GM21786 (cell line): ENCODE results near the gene SERGEF.

Source experiments
- ATAC-seq: cut with Tn5 transposase; IDR thresholded peaks from one replicate; pipeline ENCODE4 v1.9.1; 2021; ENCODE audit not compliant: unreplicated experiment

Gene SERGEF

DNA sequence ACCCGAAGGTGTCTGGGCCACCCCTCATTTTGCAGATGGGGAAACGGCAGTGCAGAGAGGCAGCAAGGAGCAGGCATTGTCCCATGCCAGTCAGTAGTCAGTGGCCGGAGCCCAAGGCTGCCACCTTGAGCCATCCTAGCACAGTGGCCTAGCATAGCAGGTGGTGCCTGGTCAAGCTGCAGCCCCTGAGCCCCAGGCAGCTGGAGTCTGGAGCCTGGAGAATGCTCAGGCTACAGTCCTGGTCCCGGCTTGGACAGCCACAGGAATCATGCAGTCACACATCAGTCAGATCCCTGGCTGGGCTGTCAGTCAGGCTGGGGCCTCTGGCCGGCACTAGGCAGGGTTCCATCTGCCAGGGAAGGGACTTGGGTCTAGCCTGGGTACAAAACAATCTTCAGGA, 259.7 kb downstream of the SERGEF start:
- ATAC-seq, result no peak

DNA sequence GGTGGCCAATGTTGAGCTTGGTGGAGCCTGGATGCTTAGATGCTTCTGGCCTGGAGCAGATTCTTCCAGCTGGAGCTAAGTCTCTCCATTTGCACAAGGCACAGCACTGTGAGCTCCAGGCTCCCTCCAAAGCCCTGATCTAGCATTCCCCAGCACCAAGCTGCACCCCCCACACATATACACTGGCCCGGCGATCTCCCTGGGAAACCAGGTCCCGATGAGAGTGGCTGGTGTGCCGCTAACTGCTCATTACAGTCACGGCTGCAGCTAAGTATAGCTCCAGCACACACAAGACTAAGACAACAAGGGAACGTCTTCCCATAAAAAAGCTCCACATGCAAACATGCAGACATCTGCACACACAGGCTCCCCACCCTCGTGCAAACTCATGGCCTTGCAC, 260.7 kb downstream of the SERGEF start:
- no peak for ATAC-seq

DNA sequence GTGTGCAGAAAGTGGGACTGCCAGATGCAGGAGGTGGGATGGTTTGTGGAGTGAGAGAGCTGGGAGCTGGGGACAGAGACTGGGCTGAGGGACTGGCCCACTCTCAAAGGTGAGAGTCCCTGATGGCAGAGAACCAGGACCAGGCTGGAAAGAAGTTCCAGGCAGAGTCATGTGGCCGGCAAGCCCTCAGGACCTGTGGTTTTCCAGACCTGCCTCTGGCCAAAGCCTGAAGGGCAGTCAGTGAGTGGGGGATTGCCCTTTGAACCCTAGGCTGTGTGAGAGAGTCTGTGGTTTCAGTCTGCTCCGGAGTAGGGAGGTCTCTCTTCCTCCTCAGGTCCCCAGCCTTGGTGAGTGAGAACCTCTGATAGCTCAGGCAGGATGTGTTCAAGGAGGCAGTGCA, 261.3 kb downstream of the SERGEF start:
- no peak for ATAC-seq

DNA sequence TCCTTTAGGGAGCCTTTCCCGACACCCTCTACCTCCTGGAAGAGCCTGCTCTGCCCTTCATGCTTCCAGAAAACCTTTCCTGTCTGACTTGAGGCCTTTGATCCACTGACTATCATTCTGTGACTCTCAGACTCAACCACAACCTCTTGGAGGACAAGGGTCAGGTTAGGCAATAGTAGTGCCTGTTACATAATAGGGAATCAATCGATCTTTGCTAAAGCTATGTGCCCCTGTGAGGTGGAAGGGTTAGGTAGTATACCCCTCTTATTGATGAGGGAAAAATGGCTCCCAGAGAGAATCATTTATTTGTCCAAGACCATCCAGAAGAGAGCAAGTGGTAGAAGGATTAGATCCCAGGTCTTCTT, 262.1 kb downstream of the SERGEF start:
- no peak for ATAC-seq

DNA sequence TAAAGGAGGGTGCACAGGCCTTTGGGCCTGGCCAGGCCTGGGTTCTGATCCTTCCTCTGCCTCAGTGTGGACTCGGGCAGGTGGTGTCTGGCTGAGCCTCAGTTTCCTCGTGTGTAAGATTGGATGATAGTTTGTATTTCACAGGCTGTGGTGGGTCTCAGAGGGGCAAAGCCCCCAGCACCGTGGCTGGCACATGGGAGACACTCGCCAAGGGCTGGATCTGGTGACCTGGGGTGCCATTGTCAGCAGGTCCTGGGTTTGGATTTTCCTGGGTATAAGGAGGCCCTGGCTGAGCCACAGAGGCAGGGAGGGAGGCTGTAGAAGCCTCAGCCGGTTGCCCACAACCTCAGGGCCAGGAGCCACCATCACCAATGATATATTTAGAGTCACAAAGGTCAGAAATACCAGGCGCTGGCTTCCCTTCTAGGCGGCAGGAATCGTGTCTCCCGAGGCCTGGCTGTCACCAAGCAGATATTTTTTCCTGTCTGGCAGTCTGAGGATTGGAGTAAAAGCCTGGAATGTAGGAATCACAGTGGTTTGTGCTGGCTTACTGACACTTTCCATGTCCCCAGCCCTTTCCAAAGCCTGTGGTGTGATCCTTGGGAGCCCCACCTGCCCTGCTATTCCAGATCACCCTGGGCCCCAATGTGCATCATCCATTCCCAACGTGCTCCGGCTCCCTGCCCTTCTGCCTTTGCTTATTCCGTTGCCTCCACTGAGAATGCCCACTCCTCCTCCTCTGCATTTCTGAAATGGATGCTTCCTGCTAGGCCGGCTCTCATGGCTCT, 262.6 kb downstream of the SERGEF start:
- ATAC-seq, result no peak

DNA sequence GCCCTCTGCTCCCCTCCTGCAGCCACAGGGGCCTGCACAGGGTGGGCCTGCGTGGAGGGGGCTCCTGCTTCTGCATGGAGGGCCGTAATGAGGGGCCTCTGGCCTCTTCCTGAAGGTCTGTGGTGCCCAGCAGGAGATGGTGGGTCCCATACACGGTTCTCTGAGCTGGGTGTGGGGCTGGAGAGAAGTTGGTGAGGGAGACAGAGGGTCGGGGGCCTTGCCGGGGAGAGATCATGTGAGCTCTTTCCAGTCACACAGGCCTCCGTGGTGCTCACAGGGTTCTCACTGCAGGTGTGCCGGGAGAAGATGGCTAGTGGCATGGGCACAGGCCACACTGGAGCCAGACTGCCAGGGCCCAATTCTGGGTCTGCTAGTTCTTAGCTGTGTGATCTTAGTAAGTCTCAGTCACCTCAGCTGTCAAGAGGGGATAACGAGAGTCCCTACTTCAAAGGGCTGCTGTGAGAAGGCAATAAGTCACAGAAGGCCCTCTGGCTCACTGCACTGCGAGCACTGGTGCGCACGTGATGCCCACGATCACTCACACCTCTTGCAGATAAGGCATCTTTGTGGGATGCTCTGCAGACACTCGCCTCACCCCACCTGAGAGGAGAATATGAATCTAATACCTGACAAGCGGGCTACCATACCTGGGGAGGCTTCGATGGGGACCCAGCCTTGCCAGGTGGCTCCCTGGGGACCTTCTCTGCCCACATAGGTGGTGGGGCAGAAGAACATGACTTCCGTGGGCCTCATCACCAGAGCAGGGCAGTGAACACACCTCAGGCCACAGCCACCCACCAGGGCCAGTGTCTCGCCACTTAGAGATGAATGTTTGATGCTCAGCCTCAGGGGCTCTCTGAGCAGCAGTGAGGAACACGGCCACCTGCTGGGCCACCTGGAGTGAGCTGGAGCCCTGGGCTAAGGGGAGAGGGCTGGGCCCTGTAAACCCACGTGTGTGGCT, 263.8 kb downstream of the SERGEF start:
- no peak for ATAC-seq

DNA sequence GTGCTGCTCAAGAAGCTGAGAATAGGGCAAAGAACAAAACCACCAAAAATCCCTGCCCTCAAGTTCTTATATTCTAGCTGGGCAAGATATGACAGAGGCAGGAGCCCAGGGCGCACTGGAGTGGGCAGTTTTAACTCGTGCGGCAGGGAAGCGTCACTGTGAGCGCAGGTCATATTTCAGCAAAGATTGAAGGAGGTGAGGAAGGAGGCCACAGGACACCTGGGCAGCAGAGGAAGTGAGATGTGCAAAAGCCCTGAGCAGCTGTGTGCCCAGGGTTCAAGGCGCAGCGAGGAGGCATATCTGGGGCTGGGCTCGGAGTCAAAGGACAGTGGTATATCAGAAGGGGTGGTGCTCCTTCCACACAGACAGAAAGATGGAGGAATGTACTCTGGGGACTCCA, 264.8 kb downstream of the SERGEF start:
- no peak for ATAC-seq

DNA sequence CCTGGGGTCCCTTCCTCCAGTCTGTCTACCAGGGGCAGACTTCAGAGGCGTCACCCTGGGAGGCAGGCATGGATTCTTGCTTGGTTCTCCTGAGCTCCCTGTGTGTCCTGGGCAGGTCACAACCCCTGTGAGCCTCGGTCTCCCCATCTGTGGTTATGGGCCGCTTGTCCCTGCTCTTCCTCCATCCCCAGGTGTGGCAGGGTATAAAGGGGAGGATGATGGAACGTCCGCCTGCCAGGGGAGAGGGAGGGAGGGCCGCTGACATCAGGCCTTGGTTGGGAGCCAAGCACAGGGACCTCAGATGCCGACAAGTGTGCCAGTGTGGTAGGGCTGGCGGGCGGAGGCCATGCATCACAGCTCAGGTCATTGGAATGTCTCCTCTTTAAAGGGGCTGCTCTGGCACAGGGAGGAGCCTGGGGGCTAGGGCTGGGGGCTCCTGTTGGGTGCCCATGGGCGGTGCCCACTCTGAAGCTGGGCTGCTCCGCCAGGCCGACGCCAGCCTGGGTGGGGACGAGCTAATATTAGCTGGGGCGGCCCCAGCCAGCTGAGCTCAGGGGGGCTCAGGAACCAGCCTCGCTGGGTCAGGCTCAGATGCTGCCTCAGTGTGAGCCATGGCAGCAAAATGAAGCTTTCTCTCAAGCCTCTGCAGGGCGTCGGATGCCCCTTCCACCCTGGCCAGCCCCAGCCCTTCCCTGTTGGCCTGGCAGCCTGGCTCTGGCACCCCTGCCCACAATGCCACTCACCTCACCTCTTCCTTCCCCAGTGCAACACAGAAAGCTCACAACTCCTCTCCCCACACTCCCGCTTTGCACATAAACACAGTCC, 265.5 kb downstream of the SERGEF start:
- ATAC-seq, result no peak

DNA sequence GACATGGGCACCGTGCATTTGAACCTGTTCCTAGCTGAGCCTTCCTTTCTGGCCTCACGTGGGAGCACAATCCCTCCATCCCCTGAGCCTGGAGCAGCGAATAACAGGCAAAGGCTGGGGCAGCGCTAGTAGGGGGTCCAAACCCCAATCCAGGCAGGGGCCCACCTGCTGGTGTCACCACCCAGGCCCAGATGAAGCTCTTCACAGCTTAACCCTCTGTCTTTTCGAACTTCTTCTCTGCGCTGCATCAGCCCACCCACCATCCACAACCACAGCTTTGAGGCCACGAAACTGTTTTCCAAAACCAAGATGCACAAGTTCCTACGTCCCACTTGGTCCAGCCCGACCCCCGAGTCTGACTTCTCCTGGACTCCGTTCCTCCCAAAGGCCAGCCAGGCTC, 266.8 kb downstream of the SERGEF start:
- ATAC-seq, result no peak

DNA sequence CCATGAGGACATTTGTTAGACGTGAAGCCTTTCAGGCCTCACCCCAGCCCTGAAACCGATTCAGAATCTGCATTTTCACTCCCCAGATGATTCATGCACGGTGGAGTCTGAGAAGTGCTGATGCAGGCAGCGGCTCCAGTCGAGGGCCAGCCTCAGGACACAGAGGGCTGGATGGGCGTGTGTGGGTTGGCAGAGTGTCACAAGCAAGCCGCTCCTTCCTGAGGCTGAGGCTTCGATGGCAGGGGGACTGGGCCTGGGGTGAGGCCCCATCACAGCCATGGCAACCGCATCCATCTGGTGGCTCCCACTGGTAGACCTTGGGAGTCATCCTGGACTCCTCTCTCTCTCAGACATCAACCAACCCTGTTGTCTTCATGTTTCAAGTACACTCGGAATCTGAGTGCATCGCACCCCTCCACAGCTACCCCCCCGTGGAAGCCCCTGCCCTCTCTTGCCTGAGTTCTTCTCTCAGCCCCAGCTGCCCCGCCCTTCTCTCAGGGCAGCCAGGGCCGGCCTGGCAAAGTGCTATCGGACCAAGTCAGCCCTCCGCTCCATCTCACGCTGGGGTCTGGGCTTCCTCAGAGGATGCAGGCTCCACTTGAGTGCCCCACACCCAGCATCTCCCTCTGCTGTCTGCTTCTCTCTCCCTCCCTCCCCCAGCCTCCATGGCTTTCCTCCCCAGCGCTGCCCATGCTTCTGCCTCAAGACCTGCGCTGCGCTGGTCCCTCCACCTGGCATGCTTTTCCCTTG, 267.6 kb downstream of the SERGEF start:
- ATAC-seq, result no peak

DNA sequence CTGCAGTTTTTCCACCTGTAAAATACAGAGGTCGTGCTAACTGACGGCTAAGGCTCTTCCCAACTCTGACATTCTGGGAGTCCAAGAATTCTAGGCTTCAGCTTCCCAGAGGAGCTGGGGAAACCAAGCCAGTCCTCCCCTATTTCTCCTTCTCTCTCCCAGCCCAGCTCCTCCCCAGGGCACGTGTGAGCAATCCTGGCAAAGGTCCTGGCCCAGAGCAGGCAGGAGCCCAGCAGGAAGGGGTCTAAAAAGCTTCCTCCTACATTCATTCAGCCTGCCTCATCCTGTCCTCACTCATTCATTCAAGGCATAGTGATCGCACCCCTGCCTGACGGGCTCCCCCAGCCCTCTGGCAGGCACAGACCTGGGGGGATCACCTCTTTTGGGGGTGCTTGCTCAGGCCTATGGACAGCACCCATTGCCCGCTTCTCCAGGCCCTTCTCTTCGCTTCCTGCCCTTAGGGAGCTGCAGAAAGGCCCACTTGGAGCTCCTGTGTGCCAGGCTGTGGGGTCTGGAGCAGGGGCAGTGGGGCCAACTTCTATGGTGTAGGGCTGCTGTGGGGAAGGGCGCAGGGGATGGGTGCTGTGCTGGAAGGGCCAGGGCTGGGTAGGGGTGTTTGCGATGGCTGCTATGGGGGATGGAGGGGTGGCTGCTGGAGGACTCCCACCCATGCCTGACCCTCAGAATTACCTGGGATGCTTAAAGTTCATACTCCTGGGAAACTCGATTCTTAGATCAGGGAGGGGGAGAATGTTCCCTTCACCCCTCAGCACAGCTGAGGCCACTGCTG, 268.5 kb downstream of the SERGEF start:
- no peak for ATAC-seq

DNA sequence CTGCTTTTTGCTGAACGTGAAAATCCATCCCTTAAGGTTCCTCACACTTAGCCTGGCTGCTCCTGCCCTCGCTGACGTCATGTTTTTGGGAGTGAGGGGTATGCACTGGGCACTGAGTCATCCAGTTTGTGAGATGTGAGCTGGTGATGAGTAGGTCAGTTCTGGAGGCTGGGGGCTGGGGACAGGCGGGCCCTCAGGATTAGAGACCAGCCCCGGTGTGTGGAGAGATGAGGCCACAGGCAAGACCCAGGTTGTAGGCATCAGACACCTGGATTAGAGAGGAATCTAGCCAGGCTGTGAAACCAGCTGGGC, 269.1 kb downstream of the SERGEF start:
- no peak for ATAC-seq

DNA sequence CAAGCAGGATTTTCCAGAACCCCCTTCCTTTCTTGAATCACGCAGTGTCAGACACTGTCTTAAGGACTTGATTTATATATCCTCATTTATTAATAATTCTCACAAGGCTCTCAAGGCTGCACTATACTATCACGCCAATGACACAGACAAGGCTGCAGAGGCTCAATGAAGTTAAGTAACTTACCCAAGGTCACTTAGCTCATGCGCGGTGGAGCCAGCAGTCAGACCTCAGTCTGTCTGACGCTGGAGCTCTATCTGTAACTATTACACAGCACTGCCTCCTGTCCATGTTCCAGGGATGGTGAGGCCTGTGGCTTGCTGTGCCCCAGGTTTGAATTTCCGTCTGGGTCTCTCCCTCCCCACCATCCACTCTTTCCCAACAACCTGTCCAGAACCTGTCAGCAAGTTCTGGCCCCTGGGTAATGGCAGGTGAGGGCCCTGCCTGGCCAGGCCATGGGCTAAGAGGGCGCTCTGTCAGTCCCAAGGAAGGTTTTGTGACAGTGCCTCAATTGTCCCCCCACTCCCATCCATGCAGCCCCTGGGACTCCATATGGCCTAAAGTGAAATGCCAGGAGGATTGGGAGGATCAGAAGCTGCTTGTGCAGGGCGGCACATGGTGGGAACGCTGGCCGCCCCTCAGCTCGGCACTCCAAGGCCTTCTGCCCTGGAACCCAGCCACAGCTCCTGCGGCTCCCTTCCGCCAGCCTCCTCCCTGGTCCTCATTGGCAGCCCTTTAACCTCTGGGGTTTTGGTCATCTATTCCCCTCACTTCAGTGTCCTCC, 269.6 kb downstream of the SERGEF start:
- ATAC-seq, result no peak

DNA sequence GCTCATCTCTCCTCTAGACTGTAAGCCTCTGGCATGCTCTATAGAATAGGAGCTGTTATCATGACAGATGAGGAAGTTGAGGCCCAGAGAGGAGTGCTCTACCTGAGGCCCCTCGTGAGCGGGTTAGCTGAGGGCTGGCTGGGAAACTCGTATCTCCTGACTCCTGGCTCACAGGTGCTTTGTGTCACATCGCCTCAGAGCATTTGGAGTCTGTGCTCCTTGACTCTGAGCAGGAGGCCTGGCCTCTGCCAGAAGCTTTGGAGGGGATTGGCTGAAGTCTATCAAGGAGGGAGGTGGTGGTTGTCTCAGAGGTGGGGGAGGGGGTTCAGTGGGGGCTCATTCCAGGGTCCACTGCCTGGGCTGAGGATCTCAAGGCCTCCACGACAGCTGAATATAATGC, 270.8 kb downstream of the SERGEF start:
- no peak for ATAC-seq

DNA sequence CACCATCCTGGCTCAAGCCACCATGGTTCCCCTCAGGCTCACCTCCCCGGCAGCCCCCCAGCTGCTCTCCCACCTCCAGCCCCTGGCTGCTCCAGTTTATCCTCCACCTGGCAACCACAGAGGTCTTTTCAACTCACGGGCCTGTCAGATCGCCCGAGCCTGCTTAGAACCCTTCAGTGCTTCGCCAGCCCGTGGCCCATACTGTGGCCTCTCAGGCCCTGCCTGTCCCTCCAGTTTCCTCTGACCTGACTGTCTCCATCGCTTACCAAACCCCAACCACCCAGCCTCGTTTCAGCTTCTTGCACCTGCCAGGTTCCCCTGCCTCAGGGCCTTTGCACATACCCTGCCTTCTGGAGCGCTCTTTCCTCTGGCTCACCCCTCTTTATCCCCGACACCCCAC, 271.4 kb downstream of the SERGEF start:
- ATAC-seq, result no peak

DNA sequence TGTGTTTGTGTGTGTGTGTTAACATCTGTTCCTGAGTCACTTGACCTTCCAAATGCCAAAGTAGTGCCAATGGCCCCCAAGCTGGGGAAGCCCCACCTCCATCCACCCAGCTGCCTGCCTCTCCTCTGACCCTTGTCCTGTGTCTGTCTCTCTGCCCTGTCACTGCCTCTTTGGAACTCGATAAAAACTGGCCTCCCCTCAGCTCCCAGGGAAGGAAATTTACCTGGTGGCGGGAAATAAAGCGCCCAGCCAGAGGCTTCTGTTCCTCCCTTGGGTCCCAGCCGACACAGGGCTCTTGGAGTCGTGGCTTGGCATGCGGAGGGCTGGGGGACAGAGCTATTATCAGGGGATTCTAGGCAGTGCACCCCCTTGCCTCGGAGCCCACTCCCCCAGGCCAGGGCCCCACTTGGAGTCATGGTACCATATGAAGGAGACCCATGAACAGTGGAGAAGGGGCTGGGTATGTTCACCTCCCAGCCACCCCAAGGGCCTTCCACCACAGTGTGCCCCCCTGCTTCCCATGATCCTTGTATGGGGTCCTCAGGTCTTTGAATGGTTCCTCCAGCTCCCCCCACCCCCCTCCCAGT, 272.1 kb downstream of the SERGEF start:
- no peak for ATAC-seq

DNA sequence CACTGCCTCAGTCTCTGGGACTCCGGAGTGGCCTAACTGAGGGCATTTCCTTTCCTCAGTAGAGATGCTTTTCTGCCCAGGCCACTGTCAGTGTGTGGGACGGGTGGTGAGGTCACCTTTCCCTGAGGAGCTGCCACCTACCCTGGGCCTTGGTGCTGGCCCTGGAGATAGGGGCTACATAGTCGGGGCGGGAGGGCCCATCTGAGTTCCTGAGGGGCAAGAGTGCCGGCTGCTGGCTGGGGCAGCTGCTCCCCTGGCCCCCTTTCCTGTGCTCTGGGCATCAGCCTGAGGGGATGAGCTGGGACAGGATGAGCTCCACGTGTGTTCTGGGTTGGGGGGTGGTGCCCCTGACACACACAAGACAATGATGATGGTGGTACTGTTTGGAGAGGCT, 272.9 kb downstream of the SERGEF start:
- ATAC-seq, result no peak

DNA sequence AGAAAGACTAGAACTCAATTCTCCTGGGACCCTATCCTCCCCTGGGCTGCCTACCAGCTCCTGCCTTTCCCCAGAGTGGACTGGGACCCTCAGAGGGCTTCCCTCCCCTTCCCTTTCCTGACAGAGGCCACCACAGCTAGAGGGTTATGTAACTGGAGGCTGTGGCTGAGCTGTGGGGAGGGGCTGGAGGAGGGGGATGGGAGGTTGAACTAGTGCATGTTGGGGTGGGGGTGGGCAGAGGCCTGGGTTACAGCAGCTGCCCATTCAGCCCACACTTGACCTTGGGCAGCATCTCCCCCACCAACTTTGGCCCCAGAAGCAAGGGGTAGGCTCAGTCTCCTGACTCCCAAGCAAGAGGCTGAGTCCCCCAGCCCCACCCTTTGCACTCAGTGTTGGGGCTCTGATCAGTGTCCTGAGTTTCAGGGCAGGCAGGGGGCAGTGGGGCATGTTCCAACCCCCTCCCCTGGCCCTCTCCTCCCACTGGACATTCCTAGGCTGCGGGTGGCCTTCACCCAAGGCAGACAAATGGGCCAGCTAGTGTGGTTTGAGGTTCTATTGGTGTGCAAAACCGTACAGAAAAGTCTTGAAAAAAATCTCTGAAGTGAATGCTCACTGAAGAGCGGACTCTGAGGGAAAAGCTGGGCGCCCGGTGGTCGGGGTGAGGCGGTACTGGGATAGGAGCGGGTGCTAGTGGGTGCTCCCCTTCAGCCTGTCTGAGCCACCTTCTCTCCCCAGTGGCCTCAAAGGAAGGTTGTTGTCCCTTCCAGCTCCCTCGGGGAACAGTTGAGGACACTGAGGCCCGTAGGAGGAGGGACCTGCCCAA, 274.5 kb downstream of the SERGEF start:
- ATAC-seq, result no peak
